22Rv1 (cell line): ENCODE data around the gene PLEKHA5.

Experiments
- H3K27ac ChIP-seq: fragments of 450-650 bp; 2 replicates; pipeline ENCODE4 v1.5.1; 2017
- CTCF ChIP-seq: fragments of 450-650 bp; IDR thresholded peaks from 2 replicates; pipeline ENCODE4 v1.5.1; 2017; ENCODE audit warnings: mild to moderate bottlenecking
- ZFX ChIP-seq: fragments of 450-650 bp; IDR thresholded peaks from 2 replicates; pipeline ENCODE4 v1.6.1; 2017; ENCODE audit warnings: antibody characterized with exemption, borderline replicate concordance

PLEKHA5 gene

DNA sequence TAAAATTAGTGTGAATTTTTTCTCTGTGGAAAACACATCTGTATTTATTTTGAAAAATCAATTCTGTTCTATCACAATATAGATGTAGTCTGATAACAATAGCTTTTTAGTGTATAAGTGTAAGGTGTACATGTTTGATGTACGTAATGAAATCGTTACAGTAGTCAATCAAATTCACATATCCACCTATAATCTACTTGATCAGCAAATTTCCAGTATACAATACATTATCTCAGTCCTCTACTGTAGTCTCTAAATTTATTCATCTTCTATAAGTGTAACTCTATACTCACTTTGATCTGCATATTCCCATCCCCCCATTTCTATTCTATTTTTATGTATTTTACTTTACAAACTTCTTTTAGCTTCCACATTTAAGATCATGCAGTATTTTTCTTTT lies 13.0 kb downstream of the PLEKHA5 start:
- no peak overlapping the region for H3K27ac ChIP-seq
- TF ChIP-seq CTCF: no peak
- TF ChIP-seq ZFX: no peak

GRCh38 chr12:19144287-19144686 lies 14.8 kb downstream of the PLEKHA5 start:
- no peak overlapping the region for H3K27ac ChIP-seq

GRCh38 chr12:19144985-19145384 lies 15.5 kb downstream of the PLEKHA5 start:
- TF ChIP-seq CTCF (no peak), ZFX (no peak)
- H3K27ac ChIP-seq: no peak overlapping the region

More at GRCh38 chr12:19144287-19144686, 14.8 kb downstream of the PLEKHA5 start:
- TF ChIP-seq CTCF: no peak
- TF ChIP-seq ZFX: no peak

DNA sequence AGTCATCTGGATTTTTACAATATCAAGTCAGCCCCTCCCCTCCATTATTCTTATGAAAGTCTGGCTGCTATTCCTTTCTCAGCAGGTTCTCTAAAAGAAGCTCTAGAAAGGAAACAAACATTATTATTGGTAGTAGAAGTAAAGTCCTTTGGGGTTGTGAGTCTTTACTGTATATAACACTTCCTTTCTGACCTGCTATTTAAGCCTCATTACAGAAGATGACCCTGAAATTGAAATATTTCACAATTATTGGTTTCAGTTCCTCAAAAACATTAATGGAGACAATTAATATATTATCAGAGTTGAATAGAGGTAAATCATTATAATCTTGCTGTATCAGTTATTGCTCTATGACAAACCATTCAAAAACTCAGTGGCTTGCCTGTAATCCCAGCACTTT lies 19.3 kb downstream of the PLEKHA5 start:
- TF ChIP-seq CTCF (no peak), ZFX (no peak)
- H3K27ac ChIP-seq: no peak overlapping the region

DNA sequence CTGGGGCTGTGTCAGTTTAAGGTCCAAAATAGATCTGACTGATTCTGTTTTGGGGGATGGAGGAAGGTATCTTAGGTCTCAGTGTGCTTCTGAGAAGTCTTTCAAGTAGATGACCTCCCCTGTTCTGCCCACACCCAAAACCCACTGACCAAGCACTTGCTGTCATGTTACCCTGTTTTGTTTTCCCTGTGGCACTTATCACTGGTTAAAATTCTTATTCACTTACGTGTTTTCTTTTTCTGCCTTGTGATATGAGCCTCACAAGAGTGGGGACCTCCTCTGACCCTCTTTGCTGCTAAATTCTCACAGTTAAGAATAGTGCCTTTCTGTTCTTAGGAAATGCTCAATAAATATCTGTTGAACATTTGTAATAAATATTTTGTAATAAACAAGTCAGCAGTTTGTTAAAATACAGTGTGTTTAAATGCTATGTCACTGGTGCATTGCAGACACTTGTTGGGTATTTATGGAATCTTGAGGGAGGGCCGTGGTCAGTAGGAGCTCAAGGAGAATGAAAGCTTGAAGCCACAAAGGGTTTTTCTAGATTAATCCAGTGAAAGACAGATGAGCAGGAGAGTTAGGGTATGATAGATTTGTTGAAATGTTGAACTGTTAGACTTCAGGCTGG lies 20.9 kb downstream of the PLEKHA5 start:
- no peak overlapping the region for H3K27ac ChIP-seq
- no peak for TF ChIP-seq ZFX
- TF ChIP-seq CTCF: no peak

DNA sequence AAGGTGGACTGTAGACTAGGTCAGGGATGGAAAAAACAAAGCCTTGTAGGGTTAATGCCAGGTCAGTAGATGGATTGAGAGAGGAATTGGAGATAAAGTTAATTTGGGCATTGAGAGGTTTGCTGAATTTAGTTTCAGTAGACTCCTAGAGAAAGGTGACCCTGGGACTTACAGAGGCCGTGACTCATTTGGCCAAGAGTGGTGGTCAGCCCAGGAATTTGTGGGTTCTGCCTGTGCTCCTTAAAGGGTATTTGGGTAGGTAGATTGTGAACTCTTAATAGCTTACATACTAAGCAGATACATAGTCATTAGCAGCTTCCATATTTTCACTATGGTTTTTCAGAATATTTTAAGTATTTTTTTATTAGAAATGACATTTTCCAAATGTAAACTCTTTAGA lies 21.8 kb downstream of the PLEKHA5 start:
- no peak overlapping the region for H3K27ac ChIP-seq
- TF ChIP-seq CTCF (no peak), ZFX (no peak)

DNA sequence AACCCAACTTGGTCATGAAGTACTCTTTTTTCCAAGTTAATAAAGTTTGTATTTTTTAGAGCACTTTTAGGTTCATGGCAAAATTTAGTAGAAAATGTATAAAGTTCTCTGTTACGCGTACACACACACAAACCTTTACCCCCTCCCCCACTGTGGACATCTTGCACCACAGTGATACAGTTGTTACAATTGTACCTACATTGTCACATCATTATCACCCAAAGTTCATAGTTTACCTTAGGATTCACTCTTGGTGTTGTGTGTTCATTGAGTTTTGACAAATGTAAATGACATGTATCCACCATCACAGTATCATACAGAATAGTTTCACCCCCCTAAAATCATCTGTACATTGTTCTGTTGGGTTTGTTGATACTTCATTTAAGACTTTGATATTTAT lies 23.9 kb downstream of the PLEKHA5 start:
- no peak for TF ChIP-seq CTCF
- TF ChIP-seq ZFX: no peak

More for the DNA sequence above, 23.9 kb downstream of the PLEKHA5 start:
- no peak overlapping the region for H3K27ac ChIP-seq
